Measurements from ENCODE around the gene EFL1.

DNA sequence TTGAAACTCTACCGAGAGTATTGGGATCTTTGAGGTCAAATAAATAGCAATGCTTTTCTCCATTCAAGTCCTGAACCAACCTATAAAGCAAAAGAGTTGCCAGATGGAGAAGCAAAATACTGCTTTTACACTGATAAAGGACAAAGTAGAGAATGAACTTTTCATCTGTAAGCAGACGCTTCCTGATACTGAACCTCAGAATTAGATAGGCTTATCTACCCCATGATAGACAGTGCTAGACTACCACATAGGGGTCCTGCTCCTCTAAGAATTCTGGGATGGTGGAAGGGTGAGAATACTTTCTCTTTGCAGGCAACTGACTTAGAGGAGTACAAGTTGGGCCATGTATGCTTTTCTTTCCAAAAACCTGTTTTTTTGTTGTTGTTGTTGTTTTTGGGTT, 9.6 kb upstream of the EFL1 start:
- TF ChIP-seq POLR2AphosphoS5 (IDR thresholded peaks at IDR 0.05) = no peak
- TF ChIP-seq, protein P1, sequence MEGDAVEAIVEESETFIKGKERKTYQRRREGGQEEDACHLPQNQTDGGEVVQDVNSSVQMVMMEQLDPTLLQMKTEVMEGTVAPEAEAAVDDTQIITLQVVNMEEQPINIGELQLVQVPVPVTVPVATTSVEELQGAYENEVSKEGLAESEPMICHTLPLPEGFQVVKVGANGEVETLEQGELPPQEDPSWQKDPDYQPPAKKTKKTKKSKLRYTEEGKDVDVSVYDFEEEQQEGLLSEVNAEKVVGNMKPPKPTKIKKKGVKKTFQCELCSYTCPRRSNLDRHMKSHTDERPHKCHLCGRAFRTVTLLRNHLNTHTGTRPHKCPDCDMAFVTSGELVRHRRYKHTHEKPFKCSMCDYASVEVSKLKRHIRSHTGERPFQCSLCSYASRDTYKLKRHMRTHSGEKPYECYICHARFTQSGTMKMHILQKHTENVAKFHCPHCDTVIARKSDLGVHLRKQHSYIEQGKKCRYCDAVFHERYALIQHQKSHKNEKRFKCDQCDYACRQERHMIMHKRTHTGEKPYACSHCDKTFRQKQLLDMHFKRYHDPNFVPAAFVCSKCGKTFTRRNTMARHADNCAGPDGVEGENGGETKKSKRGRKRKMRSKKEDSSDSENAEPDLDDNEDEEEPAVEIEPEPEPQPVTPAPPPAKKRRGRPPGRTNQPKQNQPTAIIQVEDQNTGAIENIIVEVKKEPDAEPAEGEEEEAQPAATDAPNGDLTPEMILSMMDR (IDR thresholded peaks at IDR 0.05) = no peak
